ENCODE measurements around the gene GOLGB1.
"Not testable (repeated sequence)": the region's sequence is repeated elsewhere in the genome, so short reads cannot be mapped to it uniquely, and the experiment has no call there.

DNA sequence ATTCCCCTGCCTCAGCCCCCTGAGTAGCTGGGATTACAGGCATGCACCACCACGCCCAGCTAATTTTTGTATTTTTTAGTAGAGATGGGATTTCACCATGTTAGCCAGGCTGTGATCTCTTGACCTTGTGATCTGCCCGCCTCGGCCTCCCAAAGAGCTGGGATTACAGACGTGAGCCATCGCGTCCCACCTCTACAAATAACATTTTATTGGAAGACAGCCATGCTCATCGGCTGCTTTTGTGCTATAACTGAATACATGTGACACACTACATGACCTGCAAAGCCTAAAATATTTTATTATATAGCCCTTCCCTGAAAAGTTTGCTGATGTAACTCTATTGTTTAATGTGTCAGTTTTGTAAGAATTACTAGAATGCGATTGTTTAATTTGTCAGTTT is 33.2 kb upstream of the GOLGB1 start:
- TF ChIP-seq, protein P1, sequence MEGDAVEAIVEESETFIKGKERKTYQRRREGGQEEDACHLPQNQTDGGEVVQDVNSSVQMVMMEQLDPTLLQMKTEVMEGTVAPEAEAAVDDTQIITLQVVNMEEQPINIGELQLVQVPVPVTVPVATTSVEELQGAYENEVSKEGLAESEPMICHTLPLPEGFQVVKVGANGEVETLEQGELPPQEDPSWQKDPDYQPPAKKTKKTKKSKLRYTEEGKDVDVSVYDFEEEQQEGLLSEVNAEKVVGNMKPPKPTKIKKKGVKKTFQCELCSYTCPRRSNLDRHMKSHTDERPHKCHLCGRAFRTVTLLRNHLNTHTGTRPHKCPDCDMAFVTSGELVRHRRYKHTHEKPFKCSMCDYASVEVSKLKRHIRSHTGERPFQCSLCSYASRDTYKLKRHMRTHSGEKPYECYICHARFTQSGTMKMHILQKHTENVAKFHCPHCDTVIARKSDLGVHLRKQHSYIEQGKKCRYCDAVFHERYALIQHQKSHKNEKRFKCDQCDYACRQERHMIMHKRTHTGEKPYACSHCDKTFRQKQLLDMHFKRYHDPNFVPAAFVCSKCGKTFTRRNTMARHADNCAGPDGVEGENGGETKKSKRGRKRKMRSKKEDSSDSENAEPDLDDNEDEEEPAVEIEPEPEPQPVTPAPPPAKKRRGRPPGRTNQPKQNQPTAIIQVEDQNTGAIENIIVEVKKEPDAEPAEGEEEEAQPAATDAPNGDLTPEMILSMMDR (IDR thresholded peaks at IDR 0.05), result not testable (repeated sequence)
- not testable (repeated sequence) for TF ChIP-seq POLR2A (IDR thresholded peaks at IDR 0.05)

Measured in transverse colon (tissue), 3 donors.